Limb (tissue), 2 donors: ENCODE data around the gene SGMS1.
"Not testable (repeated sequence)": the region's sequence is repeated elsewhere in the genome, so short reads cannot be mapped to it uniquely, and the experiment has no call there.

Experiments
- DNase-seq, 2 donors: peaks; one replicate each; pipeline ENCODE4 v3.0.0-alpha.2; 2016; ENCODE audit errors: extremely low spot score in 2 of 2

Gene SGMS1

GRCh38 chr10:50381642-50382041, 242.1 kb downstream of the SGMS1 start:
- DNase-seq = no peak

DNA sequence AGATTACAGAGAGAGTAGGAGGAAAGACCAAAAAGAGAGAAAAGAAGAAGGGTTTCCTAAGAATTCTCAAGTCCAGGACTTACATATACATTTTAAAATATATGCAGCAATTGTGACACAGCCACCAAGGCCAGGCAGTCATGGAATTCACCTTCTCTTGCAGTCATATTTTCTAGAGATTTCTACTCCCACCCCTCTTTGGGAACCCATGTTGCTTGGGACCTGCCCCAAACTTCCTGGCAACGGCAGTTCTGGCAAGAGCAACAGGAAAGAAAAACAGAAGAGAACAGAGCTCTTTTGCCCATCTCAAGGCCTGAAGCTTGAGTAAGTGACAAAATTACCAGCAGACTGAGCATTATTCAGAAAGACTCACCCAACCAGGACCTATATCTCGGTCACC, 244.1 kb downstream of the SGMS1 start:
- no peak for DNase-seq

GRCh38 chr10:50375745-50376144, 248.0 kb downstream of the SGMS1 start:
- no peak for DNase-seq

- DNase-seq = no peak
Observed at GRCh38 chr10:50375051-50375452, 248.7 kb downstream of the SGMS1 start.

- DNase-seq = no peak
Observed at GRCh38 chr10:50373821-50374501, 249.8 kb downstream of the SGMS1 start.

GRCh38 chr10:50369931-50370330, 253.8 kb downstream of the SGMS1 start:
- DNase-seq = no peak

- DNase-seq = no peak
Observed at GRCh38 chr10:50367732-50368131, 256.0 kb downstream of the SGMS1 start.

GRCh38 chr10:50366421-50366820, 257.3 kb downstream of the SGMS1 start:
- DNase-seq = not testable (repeated sequence)

DNA sequence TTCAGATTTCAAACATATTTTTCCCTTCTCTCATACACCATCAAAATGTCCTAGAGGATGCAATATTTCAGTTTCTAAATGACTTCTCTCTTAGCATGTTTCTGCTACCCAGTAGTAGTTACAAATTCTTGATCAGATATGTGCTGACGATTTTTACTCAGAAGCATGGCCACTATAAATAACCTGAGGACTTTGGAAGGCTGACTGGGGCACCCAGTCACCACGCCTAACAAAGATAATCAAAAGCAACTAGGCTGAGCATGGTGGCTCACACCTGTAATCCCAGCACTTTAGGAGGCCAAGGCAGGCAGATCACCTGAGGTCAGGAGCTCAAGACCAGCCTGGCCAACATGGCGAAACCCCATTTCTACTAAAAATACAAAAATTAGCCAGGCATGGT, 259.0 kb downstream of the SGMS1 start:
- not testable (repeated sequence) for DNase-seq

GRCh38 chr10:50362547-50363125, 261.1 kb downstream of the SGMS1 start:
- no peak for DNase-seq

- DNase-seq = no peak
Observed at GRCh38 chr10:50361946-50362345, 261.8 kb downstream of the SGMS1 start.

DNA sequence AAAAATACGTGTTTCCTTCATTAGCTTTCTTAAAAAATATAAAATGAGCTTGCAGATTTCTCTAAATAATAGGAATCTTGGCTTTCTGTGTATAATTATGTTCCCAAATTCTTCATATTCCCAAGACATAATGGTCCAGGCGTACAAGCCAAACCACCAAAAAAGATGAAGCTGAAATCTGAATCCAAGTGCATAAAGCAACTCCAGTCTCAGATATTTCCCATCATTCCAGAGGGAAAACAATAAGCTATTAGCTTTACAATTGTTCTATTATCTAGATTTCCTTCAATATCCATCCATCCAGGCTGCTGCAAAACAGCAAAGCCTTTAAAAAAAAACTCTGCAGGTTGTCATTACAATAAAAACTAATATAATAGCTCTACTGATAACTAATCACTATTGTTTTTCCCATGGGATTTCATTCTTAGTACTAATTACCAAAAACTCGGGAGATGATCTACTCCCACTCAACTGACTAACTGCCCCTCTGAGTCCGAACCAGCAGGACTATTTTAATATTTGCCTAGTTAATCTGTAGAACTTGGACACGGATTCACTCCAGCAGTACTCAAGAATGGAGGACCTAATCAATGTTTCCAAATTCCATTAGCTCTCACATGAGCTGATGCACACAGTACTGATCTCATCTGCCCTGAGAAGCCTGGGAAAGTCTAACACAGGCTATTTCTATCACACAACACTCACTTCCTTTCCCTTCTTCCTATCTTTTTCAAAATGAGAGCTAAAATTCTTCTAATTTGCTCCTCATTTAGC, 263.5 kb downstream of the SGMS1 start:
- DNase-seq = no peak

DNA sequence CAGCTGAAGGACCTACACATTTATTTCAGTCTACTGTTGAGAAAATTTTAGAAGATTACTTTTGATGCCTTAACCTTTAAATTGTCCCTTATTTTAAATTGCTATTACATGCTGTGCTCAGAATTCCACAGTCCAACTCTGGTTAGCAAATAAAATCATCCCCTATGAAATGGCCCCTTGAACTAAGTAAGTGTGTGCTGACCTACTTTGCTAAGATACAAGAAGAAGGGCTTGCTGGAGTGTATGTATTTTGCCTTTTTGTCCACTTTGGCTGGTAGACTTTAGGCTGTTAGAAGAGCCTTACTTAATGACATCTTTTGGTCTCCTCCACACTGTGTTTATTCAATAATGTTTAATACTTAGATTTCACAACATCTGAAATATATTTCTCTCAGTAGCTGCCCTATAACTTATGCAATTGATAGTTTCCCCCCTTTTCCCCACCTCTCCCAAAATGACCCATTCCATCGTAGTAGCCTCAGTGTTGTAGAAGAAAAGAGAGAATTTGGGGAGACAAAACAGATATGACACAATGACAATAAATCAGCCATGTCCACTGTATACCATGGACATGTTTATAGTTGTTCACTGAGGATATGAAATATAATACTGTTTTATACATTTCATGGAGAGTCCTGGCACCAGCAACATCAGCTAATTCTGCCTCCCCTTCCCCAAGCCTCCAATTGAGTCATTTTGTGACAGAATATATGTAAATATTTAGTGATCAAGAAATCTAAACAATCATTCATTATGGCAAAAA, 264.6 kb downstream of the SGMS1 start:
- DNase-seq = no peak

GRCh38 chr10:50358411-50358810, 265.3 kb downstream of the SGMS1 start:
- no peak for DNase-seq

DNA sequence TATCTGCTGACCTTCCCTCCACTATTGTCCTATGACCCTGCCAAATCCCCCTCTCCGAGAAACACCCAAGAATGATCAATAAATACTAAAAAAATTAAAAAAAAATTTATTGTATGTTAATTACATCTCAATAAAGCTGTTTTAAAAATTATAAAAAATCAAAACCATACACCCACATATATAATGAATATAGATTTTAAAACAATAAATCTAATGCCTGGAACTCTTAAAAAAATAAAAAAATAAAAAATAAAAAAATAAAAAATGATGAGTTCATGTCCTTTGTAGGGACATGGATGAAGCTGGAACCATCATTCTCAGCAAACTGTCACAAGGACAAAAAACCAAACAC, 267.3 kb downstream of the SGMS1 start:
- not testable (repeated sequence) for DNase-seq

DNA sequence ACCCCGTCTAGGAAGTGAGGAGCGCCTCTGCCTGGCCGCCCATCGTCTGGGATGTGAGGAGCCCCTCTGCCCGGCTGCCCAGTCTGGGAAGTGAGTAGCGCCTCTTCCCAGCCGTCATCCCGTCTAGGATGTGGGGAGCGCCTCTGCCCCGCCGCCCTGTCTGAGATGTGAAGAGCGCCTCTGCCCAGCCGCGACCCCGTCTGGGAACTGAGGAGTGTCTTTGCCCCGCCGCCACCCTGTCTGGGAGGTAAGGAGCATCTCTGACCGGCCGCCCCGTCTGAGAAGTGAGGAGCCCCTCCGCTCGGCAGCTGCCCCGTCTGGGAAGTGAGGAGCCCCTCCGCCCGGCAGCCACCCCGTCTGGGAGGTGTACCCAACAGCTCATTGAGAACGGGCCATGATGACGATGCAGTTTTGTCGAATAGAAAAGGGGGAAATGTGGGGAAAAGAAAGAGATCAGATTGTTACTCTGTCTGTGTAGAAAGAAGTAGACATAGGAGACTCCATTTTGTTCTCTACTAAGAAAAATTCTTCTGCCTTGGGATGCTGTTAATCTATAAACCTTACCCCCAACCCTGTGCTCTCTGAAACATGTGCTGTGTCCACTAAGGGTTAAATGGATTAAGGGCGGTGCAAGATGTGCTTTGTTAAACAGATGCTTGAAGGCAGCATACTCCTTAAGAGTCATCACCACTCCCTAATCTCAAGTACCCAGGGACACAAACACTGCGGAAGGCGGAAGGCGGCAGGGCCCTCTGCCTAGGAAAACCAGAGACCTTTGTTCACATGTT, 267.9 kb downstream of the SGMS1 start:
- not testable (repeated sequence) for DNase-seq

DNA sequence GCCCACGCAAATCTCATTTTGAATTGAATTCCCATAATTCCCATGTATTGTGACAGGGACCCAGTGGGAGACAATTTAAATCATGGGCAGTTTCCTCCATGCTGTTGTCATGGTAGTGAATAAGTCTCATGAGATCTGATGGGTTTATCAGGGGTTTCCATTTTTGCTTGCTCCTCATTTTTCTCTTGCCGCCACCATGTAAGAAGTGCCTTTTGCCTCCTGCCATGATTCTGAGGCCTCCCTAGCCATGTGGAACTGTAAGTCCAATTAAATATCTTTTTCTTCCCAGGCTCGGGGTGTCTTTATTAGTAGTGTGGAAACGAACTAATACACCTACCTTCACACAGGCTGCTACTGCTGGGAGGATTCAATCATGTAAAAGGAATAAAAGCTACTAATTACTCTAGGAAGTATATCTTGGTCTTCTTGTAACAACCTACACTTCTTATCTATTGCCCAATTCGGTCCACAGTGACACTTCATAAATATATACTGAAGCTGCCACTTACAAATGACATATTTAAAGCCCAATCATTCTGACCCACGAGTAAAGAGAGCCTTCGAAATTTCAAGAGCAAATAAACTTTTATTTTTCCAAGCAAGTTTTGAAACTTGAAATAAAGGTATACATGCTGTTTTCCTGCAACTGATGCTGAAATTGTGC, 272.1 kb downstream of the SGMS1 start:
- DNase-seq = no peak

GRCh38 chr10:50350366-50350765, 273.4 kb downstream of the SGMS1 start:
- DNase-seq = no peak

- DNase-seq = no peak
Observed at GRCh38 chr10:50349554-50349953, 274.2 kb downstream of the SGMS1 start.

- DNase-seq = no peak
Observed at GRCh38 chr10:50347394-50347802, 276.4 kb downstream of the SGMS1 start.

DNA sequence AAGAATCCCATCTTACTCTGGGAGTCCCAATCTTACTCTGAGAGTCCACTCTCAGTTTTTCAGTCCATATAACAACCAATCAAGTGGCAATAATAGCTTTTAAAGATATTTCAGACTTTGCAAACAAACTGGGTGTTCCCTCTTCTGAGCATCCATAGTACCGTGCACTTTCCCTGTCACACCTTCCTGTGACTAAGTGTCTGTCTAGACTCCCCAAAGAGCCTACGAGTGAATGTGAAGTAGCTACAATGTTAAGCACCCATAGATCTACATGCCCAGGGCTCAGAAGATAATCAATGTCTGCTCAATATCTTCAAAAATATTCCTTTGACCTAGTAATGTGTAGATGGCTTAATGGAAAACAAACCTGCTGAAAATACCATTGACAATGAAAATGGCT, 276.8 kb downstream of the SGMS1 start:
- DNase-seq = no peak
